ENCODE results near the gene SMARCD2.

The SMARCD2 gene

GRCh38 chr17:63850401-63850800 is 7.9 kb upstream of the SMARCD2 start:
- ChIA-PET CTCF (interaction anchor here (1.1 to 14.1 kb wide), 2 partner anchors 12 to 15 kb away, joined by 3 to 137 read pairs; no protein-coding TSS in a partner anchor), POLR2A (interaction anchor here (0.9 kb wide), 1 partner anchor 155 kb away, joined by 4 read pairs; no protein-coding TSS in a partner anchor)

GRCh38 chr17:63848834-63849689 is 6.6 kb upstream of the SMARCD2 start:
- peak; percentile 84 for TF ChIP-seq CTCF (IDR thresholded peaks at IDR 0.05; ENCODE audit: control extremely low read depth, extremely low read depth, low read depth, missing control alignments)
- peak; percentile 97 for DNase-seq (ENCODE audit: extremely low spot score)
- ChIA-PET POLR2A (interaction anchor here (0.6 kb wide), 1 partner anchor 296 kb away, joined by 3 read pairs; no protein-coding TSS in a partner anchor), CTCF (interaction anchor here (0.6 to 14.1 kb wide), 30 partner anchors 9 to 423 kb away, joined by 3 to 137 read pairs (median 3); partner anchors contain the start of genes ICAM2 and MAP3K3)

More at GRCh38 chr17:63850401-63850800, 7.9 kb upstream of the SMARCD2 start:
- no peak for DNase-seq (ENCODE audit: extremely low spot score)
- no peak for TF ChIP-seq CTCF (IDR thresholded peaks at IDR 0.05; ENCODE audit: control extremely low read depth, extremely low read depth, low read depth, missing control alignments)

- DNase-seq (ENCODE audit: extremely low spot score) = no peak
- CTCF ChIA-PET = interaction anchor here (0.6 to 14.1 kb wide), 7 partner anchors 8 to 119 kb away, joined by 3 to 137 read pairs (median 10); no protein-coding TSS in a partner anchor
- POLR2A ChIA-PET = no interaction called here
Observed at GRCh38 chr17:63847525-63848249, 5.2 kb upstream of the SMARCD2 start.

GRCh38 chr17:63845509-63845908 is 3.0 kb upstream of the SMARCD2 start:
- ChIA-PET POLR2A (no interaction called here), CTCF (interaction anchor here (14.1 kb wide), 1 partner anchor 17 kb away, joined by 137 read pairs; no protein-coding TSS in a partner anchor)
- DNase-seq (ENCODE audit: extremely low spot score) = no peak
- no peak for TF ChIP-seq CTCF (IDR thresholded peaks at IDR 0.05; ENCODE audit: control extremely low read depth, extremely low read depth, low read depth, missing control alignments)

More at GRCh38 chr17:63847525-63848249, 5.2 kb upstream of the SMARCD2 start:
- TF ChIP-seq CTCF (IDR thresholded peaks at IDR 0.05; ENCODE audit: control extremely low read depth, extremely low read depth, low read depth, missing control alignments) = no peak

- no peak for TF ChIP-seq CTCF (IDR thresholded peaks at IDR 0.05; ENCODE audit: control extremely low read depth, extremely low read depth, low read depth, missing control alignments)
- ChIA-PET POLR2A (interaction anchor here (0.6 to 1.6 kb wide), 6 partner anchors 17 to 402 kb away, joined by 3 to 9 read pairs (median 5); partner anchors contain the start of genes CCDC47 and PSMC5), CTCF (interaction anchor here (0.8 to 2.6 kb wide), 6 partner anchors 11 to 220 kb away, joined by 3 to 8 read pairs (median 4); no protein-coding TSS in a partner anchor)
- no peak for DNase-seq (ENCODE audit: extremely low spot score)
Observed at GRCh38 chr17:63843910-63844677, 1.6 kb upstream of the SMARCD2 start.

GRCh38 chr17:63843387-63843888 is 953 bp upstream of the SMARCD2 start:
- peak; percentile 56 for DNase-seq (ENCODE audit: extremely low spot score)
- CTCF ChIA-PET = interaction anchor here (0.9 to 2.6 kb wide), 7 partner anchors 9 to 220 kb away, joined by 3 to 8 read pairs (median 3); no protein-coding TSS in a partner anchor
- POLR2A ChIA-PET = interaction anchor here (0.6 to 1.6 kb wide), 8 partner anchors 11 to 401 kb away, joined by 3 to 9 read pairs (median 5); partner anchors contain the start of genes CCDC47 and PSMC5
